AG09319 (cell line): ENCODE data around the gene CPT1A.

Experiments used
- DNase-seq: peaks from one replicate; pipeline ENCODE4 v3.0.0-alpha.2; 2010; ENCODE audit warnings: low read depth; ENCODE audit errors: extremely low read depth
- CTCF ChIP-seq: IDR thresholded peaks from 2 replicates; pipeline ENCODE4 v1.5.1; 2011; ENCODE audit warnings: low read depth, mild to moderate bottlenecking, inconsistent platforms, low read length, moderate library complexity

The CPT1A gene

GRCh38 chr11:68808787-68809186 lies 32.9 kb downstream of the CPT1A start:
- no peak for TF ChIP-seq CTCF

GRCh38 chr11:68806931-68807844 lies 34.5 kb downstream of the CPT1A start:
- TF ChIP-seq CTCF: no peak

More at GRCh38 chr11:68808787-68809186, 32.9 kb downstream of the CPT1A start:
- no peak for DNase-seq

GRCh38 chr11:68804786-68805185 lies 36.9 kb downstream of the CPT1A start:
- no peak for TF ChIP-seq CTCF
- DNase-seq: no peak

More at GRCh38 chr11:68806931-68807844, 34.5 kb downstream of the CPT1A start:
- DNase-seq: peak; percentile 10

- TF ChIP-seq CTCF: no peak
Observed at GRCh38 chr11:68803766-68804165, 38.0 kb downstream of the CPT1A start.

GRCh38 chr11:68798221-68798813 lies 43.4 kb downstream of the CPT1A start:
- peak; percentile 64 for TF ChIP-seq CTCF

More at GRCh38 chr11:68803766-68804165, 38.0 kb downstream of the CPT1A start:
- DNase-seq: no peak

GRCh38 chr11:68796801-68797200 lies 44.9 kb downstream of the CPT1A start:
- no peak for DNase-seq
- TF ChIP-seq CTCF: no peak

More at GRCh38 chr11:68798221-68798813, 43.4 kb downstream of the CPT1A start:
- DNase-seq: no peak

- DNase-seq: no peak
- TF ChIP-seq CTCF: no peak
Observed at GRCh38 chr11:68792400-68792966, 49.2 kb downstream of the CPT1A start.
